HL-60 (cell line): Measurements from ENCODE around the gene EFCAB6.

Source experiments
- DNase-seq, 2 experiments: peaks; one replicate each; pipeline ENCODE4 v3.0.0-alpha.2; 2010 to 2020; ENCODE audit warnings: low read depth in 1 of 2, low spot score in 1 of 2
- H3K27ac ChIP-seq: fragments of 250-450 bp; sonication (Bioruptor Pico); replicated peaks from 2 replicates; pipeline ENCODE4 v1.5.1; 2020; ENCODE audit warnings: mild to moderate bottlenecking, moderate library complexity
- H3K27me3 ChIP-seq: fragments of 250-450 bp; sonication (Bioruptor Pico); 2 replicates; pipeline ENCODE4 v1.5.1; 2021; ENCODE audit warnings: mild to moderate bottlenecking, moderate library complexity; ENCODE audit not compliant: insufficient read depth, poor library complexity, severe bottlenecking
- H3K4me3 ChIP-seq: replicated peaks from 2 replicates; pipeline ENCODE4 v1.5.1; 2011; ENCODE audit warnings: mild to moderate bottlenecking, control low read depth, low read length; ENCODE audit not compliant: insufficient read depth
- GABPA ChIP-seq: IDR thresholded peaks from 2 replicates; pipeline ENCODE4 v1.6.1; 2012; ENCODE audit warnings: low read depth
- POLR2AphosphoS5 ChIP-seq: IDR thresholded peaks from 2 replicates; pipeline ENCODE4 v1.6.1; 2012; ENCODE audit warnings: low read depth
- SPI1 ChIP-seq: IDR thresholded peaks from 2 replicates; pipeline ENCODE4 v1.6.1; 2012; ENCODE audit warnings: low read depth, mild to moderate bottlenecking, borderline replicate concordance
- TF ChIP-seq, protein P1 (sequence below): IDR thresholded peaks from 2 replicates; pipeline ENCODE4 v1.6.1; 2012; ENCODE audit warnings: low read depth; ENCODE audit not compliant: insufficient replicate concordance
- TF ChIP-seq, protein P2 (sequence below): IDR thresholded peaks from one replicate; pipeline ENCODE4 v1.5.1; 2011; ENCODE audit warnings: low read length, control low read depth, inconsistent platforms; ENCODE audit not compliant: insufficient read depth

Gene EFCAB6

DNA sequence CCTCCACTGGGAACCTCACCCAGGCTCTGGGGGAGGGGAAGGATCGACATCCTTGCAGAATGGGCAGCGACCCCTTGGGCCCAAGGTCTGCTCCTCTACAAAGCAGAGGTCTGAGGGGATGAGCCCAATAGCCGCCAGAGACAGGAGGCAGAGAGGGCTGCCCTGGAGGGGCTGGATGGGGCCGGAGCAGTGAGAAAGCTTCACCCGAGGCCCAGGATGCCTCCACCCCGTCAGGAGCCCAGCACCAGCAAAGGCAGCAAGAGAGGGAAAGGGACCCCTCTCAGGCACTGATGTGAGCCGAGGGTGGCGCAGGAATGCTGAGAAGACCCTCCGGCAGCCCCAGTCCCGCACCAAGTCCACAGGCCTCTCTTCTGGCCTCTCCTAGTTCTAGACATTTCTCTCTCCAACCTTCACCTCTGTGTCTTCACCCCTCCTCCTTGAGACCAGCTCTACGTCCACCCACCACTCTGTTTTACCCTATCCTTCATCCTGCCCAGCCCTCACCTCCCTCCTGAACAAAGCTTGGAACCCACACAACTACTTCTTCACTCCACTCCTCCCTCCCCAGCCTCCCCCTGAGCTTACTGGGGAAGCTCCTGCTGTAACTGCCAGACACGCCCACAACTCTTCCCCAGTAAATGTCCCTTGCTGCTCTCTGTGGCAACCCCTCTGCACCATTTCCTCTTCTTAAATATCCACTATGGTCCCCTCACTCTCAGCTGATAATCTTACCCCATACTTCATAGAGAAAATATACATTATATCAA is 268.4 kb downstream of the EFCAB6 start:
- H3K4me3 ChIP-seq: no peak overlapping the region
- H3K27ac ChIP-seq: no peak overlapping the region
- TF ChIP-seq GABPA (no peak), SPI1 (no peak), POLR2AphosphoS5 (no peak)
- TF ChIP-seq, protein P1, sequence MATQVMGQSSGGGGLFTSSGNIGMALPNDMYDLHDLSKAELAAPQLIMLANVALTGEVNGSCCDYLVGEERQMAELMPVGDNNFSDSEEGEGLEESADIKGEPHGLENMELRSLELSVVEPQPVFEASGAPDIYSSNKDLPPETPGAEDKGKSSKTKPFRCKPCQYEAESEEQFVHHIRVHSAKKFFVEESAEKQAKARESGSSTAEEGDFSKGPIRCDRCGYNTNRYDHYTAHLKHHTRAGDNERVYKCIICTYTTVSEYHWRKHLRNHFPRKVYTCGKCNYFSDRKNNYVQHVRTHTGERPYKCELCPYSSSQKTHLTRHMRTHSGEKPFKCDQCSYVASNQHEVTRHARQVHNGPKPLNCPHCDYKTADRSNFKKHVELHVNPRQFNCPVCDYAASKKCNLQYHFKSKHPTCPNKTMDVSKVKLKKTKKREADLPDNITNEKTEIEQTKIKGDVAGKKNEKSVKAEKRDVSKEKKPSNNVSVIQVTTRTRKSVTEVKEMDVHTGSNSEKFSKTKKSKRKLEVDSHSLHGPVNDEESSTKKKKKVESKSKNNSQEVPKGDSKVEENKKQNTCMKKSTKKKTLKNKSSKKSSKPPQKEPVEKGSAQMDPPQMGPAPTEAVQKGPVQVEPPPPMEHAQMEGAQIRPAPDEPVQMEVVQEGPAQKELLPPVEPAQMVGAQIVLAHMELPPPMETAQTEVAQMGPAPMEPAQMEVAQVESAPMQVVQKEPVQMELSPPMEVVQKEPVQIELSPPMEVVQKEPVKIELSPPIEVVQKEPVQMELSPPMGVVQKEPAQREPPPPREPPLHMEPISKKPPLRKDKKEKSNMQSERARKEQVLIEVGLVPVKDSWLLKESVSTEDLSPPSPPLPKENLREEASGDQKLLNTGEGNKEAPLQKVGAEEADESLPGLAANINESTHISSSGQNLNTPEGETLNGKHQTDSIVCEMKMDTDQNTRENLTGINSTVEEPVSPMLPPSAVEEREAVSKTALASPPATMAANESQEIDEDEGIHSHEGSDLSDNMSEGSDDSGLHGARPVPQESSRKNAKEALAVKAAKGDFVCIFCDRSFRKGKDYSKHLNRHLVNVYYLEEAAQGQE: no peak
- TF ChIP-seq, protein P2, sequence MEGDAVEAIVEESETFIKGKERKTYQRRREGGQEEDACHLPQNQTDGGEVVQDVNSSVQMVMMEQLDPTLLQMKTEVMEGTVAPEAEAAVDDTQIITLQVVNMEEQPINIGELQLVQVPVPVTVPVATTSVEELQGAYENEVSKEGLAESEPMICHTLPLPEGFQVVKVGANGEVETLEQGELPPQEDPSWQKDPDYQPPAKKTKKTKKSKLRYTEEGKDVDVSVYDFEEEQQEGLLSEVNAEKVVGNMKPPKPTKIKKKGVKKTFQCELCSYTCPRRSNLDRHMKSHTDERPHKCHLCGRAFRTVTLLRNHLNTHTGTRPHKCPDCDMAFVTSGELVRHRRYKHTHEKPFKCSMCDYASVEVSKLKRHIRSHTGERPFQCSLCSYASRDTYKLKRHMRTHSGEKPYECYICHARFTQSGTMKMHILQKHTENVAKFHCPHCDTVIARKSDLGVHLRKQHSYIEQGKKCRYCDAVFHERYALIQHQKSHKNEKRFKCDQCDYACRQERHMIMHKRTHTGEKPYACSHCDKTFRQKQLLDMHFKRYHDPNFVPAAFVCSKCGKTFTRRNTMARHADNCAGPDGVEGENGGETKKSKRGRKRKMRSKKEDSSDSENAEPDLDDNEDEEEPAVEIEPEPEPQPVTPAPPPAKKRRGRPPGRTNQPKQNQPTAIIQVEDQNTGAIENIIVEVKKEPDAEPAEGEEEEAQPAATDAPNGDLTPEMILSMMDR: no peak
- DNase-seq: no peak
- no peaks in the 10 kb centered on the region for H3K27me3 ChIP-seq

DNA sequence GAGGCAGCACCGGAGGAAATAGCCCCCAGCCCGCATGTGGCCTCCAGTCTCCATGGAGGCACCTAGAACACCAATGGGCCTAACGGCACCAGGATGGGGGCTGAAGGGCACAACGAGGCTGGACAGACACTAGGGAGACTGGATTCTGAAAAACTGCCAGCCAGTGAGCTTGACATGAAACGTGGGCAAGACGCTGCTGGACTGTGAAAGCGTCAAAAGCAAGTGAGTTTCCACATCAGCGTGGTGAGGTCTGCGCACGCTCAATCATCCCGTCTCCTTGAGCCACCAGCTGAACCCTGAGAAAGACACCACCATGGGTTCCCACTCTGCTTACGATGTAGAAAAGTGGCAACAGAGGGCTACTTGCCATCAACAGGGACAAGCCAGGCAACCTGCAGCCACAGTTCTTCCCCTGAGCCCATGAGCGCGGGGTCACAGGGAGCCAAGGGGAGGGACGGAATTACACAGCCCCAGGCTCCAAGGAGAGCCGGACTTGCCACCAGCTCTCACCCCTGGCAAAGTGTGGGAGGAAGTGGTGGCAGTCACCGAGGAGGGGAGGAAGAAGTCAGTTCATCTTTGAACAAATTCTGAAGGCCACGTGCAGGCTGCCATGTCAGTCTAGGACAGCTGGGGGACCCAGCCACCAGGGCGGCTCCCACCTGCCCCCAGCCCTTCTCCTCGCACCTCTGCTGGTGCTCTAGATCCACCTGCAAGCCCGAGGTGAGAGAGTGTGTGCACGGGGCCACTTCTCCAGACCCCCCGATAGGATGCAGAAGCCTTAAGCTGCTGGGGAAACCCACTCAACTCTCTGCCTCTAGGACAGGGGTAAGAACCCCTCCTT is 269.2 kb downstream of the EFCAB6 start:
- no peaks in the 10 kb centered on the region for H3K27me3 ChIP-seq
- no peak overlapping the region for H3K4me3 ChIP-seq
- DNase-seq: no peak
- no peak overlapping the region for H3K27ac ChIP-seq
- no peak for TF ChIP-seq POLR2AphosphoS5
- no peak for TF ChIP-seq GABPA
- TF ChIP-seq SPI1: no peak
- TF ChIP-seq, protein P1: no peak
- TF ChIP-seq, protein P2: no peak

DNA sequence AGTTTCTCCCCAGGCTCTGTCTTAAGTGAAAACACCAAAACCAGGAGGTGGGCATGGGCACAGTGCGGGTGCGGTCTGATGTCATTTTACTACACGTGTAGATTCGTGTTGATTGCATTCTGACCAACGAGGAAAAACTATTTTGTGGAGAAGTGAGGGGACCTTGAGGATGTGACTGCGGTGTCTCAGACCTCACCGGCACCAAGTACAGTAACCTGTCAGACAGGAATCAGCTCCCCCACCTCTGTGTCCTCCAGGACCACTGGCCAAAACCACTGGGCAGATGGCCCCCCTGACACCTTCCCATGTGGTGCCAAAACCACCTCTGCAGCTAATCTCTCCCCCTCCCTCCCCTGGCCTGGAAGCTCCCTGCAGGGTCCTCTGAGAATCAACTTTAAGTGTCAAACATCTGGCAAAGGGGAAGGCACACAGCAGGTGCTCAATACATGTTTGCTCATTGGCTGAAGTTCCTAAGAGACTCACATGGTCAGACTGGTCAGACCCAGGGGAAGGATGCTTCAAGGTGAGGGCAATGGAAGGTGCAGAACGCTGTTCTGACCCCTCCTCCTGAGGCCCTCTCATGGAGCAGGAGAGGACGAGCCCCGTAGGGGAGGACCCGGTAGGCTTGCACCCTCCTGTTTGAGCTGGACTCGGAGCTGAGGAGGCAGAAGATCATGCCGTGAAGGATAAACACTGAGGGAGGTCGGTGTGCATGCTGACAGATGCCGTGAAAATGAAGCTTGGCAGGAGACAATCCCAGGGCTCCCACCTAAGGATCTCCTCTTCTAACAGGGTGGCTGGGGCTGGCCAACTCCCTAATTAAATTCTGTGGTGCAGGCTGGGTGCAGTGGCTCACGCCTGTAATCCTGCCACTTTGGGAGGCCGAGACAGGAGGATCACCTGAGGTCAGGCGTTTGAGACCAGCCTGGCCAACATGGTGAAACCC is 270.4 kb downstream of the EFCAB6 start:
- no peak for DNase-seq
- H3K27me3 ChIP-seq: no peaks in the 10 kb centered on the region
- no peak overlapping the region for H3K27ac ChIP-seq
- no peak overlapping the region for H3K4me3 ChIP-seq
- TF ChIP-seq SPI1: no peak
- TF ChIP-seq, protein P2: no peak
- no peak for TF ChIP-seq GABPA
- TF ChIP-seq, protein P1: no peak
- TF ChIP-seq POLR2AphosphoS5: no peak
